ENCODE measurements around the gene GABRG3. TPM values are rescaled to one million over a fixed set of nuclear protein-coding genes. Genes with fewer than 3 reads are reported as not detected.

The GABRG3 gene
- total and polyA plus RNA-seq, 9 of the 15 experiments (the other 6 are each of a cell fraction or from before 2014, with no cell fraction given), result 4.0 to 15.1 (median 11.2) TPM

- peaks cover 33% of the 10 kb centered on the region for H4K20me1 ChIP-seq (replicated peaks; ENCODE audit: control insufficient read depth, insufficient read depth, low read length)
- no peak for FAIRE-seq
- DNase-seq (ENCODE audit: extremely low read depth in 1 of 4, low spot score in 3 of 4), result no peak
- WGBS (ENCODE audit: insufficient coverage, low coverage, missing lambda C conversion rate), result 26% methylated on average over 3 of the region's 3 CpGs
- no peak for TF ChIP-seq ZNF24 (IDR thresholded peaks at IDR 0.05)
- no peak for TF ChIP-seq COPS2 (conservative IDR thresholded peaks at IDR 0.05)
- no peak for TF ChIP-seq ZC3H11A (IDR thresholded peaks at IDR 0.05; ENCODE audit: low read depth, low read length)
- TF ChIP-seq ZHX1 (conservative IDR thresholded peaks at IDR 0.05; ENCODE audit: low read length), result no peak
- TF ChIP-seq ZNF133 (CRISPR knock-in tag; IDR thresholded peaks at IDR 0.05), result no peak
- no peak for TF ChIP-seq RBM14 (IDR thresholded peaks at IDR 0.05; ENCODE audit: borderline replicate concordance, insufficient read depth, low read depth, low read length)
- TF ChIP-seq ZBTB12 (CRISPR knock-in tag; IDR thresholded peaks at IDR 0.05), result no peak
- no peak for TF ChIP-seq STAT6 (CRISPR knock-in tag; IDR thresholded peaks at IDR 0.05)
- no peak for TF ChIP-seq MBD1 (CRISPR knock-in tag; IDR thresholded peaks at IDR 0.05)
- no peak for TF ChIP-seq VEZF1 (CRISPR knock-in tag; IDR thresholded peaks at IDR 0.05)
- TF ChIP-seq MCM5 (IDR thresholded peaks at IDR 0.05; ENCODE audit: low read depth), result no peak
- H2AFZ ChIP-seq (ENCODE audit: low read depth, low read length), result no peak overlapping the region
- no peak overlapping the region for H3K9ac ChIP-seq (ENCODE audit: insufficient read depth in 1 of 2, low read depth in 2 of 2, low read length in 2 of 2)
- no peaks in the 10 kb centered on the region for H3K36me3 ChIP-seq (ENCODE audit: control insufficient read depth, insufficient read depth, low read length)
- no peaks in the 10 kb centered on the region; the same call in 1 of the 2 replicates for H3K9me3 ChIP-seq (replicated peaks; ENCODE audit: control insufficient read depth, insufficient read depth, low read depth, low read length)
- H3K4me1 ChIP-seq (replicated peaks in 1 of 2; ENCODE audit: control insufficient read depth in 2 of 2, insufficient read depth in 2 of 2, low read length in 2 of 2), result peaks cover 4 to 6% of the 10 kb centered on the region in 2 experiments; a peak in 2 of 5 replicates
- H3K9me1 ChIP-seq (ENCODE audit: control insufficient read depth, insufficient read depth, low read length), result peaks cover 9% of the 10 kb centered on the region
- H3K4me3 ChIP-seq, result no peak overlapping the region
- no peaks in the 10 kb centered on the region; the same call in 2 of the 3 replicates for H3K79me2 ChIP-seq (ENCODE audit: control insufficient read depth, insufficient read depth, low read length)
- no peak overlapping the region for H3K27ac ChIP-seq (ENCODE audit: extremely low read depth, low read depth, low read length)
- H3K4me2 ChIP-seq (ENCODE audit: insufficient read depth, low read length), result no peak overlapping the region
- ChIA-PET CTCF (ENCODE audit: low intra/inter-chr PET ratio) (no interaction called here), POLR2A (interaction anchor here (0.7 to 1.1 kb wide), 2 partner anchors 92 to 521 kb away, joined by 3 to 4 read pairs; no protein-coding TSS in a partner anchor)
- intact Hi-C loops (cut with micrococcal nuclease) (no loop called here), in situ Hi-C loops (cut with MboI) (no loop called here)
- ATAC-seq, result no peak
- BruUV-seq (replicated peaks), result no TSS peak
- H3K27me3 ChIP-seq (ENCODE audit: control insufficient read depth in 2 of 2, insufficient read depth in 2 of 2, low read length in 2 of 2), result no peaks in the 10 kb centered on the region
Observed at GRCh38 chr15:27214961-27215360, 244.0 kb downstream of the GABRG3 start.

Measured in K562 (cell line).